Putamen (tissue), 1 donor: ENCODE results near the gene PDE9A.
"Not testable (repeated sequence)": the region's sequence is repeated elsewhere in the genome, so short reads cannot be mapped to it uniquely, and the experiment has no call there.

Experiments used
- DNase-seq: peaks from one replicate; pipeline ENCODE4 v3.0.0-alpha.2; 2016; ENCODE audit warnings: low spot score

Gene PDE9A

GRCh38 chr21:42653231-42654061 is at the start of gene PDE9A:
Gene PDE9A (plus strand): TSS chr21:42653621. CDS start chr21:42653815, 194 bp downstream.
- DNase-seq = no peak

GRCh38 chr21:42607102-42607501 is 46.3 kb upstream of the PDE9A start:
- DNase-seq = no peak

- no peak for DNase-seq
Measured at GRCh38 chr21:42607525-42608102, 45.8 kb upstream of the PDE9A start.

- no peak for DNase-seq
Measured at GRCh38 chr21:42608446-42608845, 45.0 kb upstream of the PDE9A start.

GRCh38 chr21:42609811-42610210 is 43.6 kb upstream of the PDE9A start:
- DNase-seq = no peak

GRCh38 chr21:42611852-42612251 is 41.6 kb upstream of the PDE9A start:
- no peak for DNase-seq

- DNase-seq = no peak
Measured at GRCh38 chr21:42612390-42612789, 41.0 kb upstream of the PDE9A start.

- no peak for DNase-seq
Measured at GRCh38 chr21:42613756-42614155, 39.7 kb upstream of the PDE9A start.

GRCh38 chr21:42614396-42614795 is 39.0 kb upstream of the PDE9A start:
- DNase-seq = no peak

GRCh38 chr21:42614811-42615351 is 38.5 kb upstream of the PDE9A start:
- no peak for DNase-seq

GRCh38 chr21:42615377-42615776 is 38.0 kb upstream of the PDE9A start:
- DNase-seq = not testable (repeated sequence)

GRCh38 chr21:42615924-42616323 is 37.5 kb upstream of the PDE9A start:
- no peak for DNase-seq

GRCh38 chr21:42616446-42616845 is 37.0 kb upstream of the PDE9A start:
- DNase-seq = no peak

- no peak for DNase-seq
Measured at GRCh38 chr21:42616941-42617340, 36.5 kb upstream of the PDE9A start.

GRCh38 chr21:42617486-42617885 is 35.9 kb upstream of the PDE9A start:
- DNase-seq = no peak

- DNase-seq = no peak
Measured at GRCh38 chr21:42618707-42619102, 34.7 kb upstream of the PDE9A start.

- no peak for DNase-seq
Measured at GRCh38 chr21:42619166-42619565, 34.3 kb upstream of the PDE9A start.

- no peak for DNase-seq
Measured at GRCh38 chr21:42619841-42620240, 33.6 kb upstream of the PDE9A start.

GRCh38 chr21:42621166-42621818 is 32.1 kb upstream of the PDE9A start:
- no peak for DNase-seq

- DNase-seq = peak; percentile 36
Measured at GRCh38 chr21:42621819-42622177, 31.6 kb upstream of the PDE9A start.

GRCh38 chr21:42622284-42622683 is 31.1 kb upstream of the PDE9A start:
- DNase-seq = no peak

GRCh38 chr21:42623694-42624093 is 29.7 kb upstream of the PDE9A start:
- DNase-seq = no peak
